GM12891 (cell line): ENCODE data around the gene KCNG2.

ENCODE experiments used
- PAX5 ChIP-seq: IDR thresholded peaks from 2 replicates; pipeline ENCODE4 v1.6.1; 2011; ENCODE audit warnings: low read length, moderate library complexity, mild to moderate bottlenecking; ENCODE audit not compliant: insufficient read depth, severe bottlenecking
- POLR2A ChIP-seq: IDR thresholded peaks from 2 replicates; pipeline ENCODE4 v1.6.1; 2011; ENCODE audit warnings: low read depth, low read length, control low read depth
- POLR2AphosphoS5 ChIP-seq: IDR thresholded peaks from 2 replicates; pipeline ENCODE4 v1.6.1; 2011; ENCODE audit warnings: low read depth, low read length, control low read depth
- POU2F2 ChIP-seq: IDR thresholded peaks from 2 replicates; pipeline ENCODE4 v1.6.1; 2011; ENCODE audit warnings: low read depth, mild to moderate bottlenecking, control low read depth, low read length, moderate library complexity
- SPI1 ChIP-seq: IDR thresholded peaks from 2 replicates; pipeline ENCODE4 v1.6.1; 2011; ENCODE audit warnings: low read depth, low read length, control low read depth
- TAF1 ChIP-seq: IDR thresholded peaks from 2 replicates; pipeline ENCODE4 v1.6.1; 2011; ENCODE audit warnings: low read depth, low read length, control low read depth

DNA sequence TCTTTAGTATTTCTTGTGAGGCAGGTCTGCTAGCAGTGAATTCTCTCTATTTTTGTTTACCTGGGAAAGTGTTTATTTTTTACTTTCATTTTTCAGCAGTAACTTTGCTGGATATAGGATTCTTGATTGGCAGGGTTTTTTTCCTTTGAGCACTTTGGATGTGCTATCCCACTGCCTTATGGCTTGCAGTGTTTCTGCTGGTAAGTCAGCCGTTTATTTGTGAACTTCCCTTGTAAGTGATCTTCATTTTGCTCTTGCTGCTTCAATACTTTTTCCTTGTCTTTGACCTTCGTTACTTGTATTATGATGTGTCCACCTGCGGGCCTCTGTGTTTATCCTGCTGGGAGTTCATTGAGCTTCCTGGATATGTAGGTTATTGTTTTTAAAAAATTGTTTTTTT is 99.0 kb downstream of the KCNG2 start:
- TF ChIP-seq POLR2A (no peak), TAF1 (no peak), PAX5 (no peak), SPI1 (no peak), POLR2AphosphoS5 (no peak), POU2F2 (no peak)
